K562 (cell line): ENCODE measurements around the gene MED15. TPM values are rescaled to one million over a fixed set of nuclear protein-coding genes. Genes with fewer than 3 reads are reported as not detected.
A peak's percentile ranks its signal among the peaks of the same experiment; 100 is the strongest.

Experiments
- ELF1 ChIP-seq: fragments of 200-800 bp; sonication (Bioruptor generic); IDR thresholded peaks from 2 replicates; pipeline ENCODE4 v1.6.1; 2016; ENCODE audit warnings: missing genetic modification characterization, missing compliant biosample characterization
- FOXJ2 ChIP-seq: fragments of 200-800 bp; sonication (Bioruptor generic); IDR thresholded peaks from 2 replicates; pipeline ENCODE4 v1.6.1; 2016; ENCODE audit warnings: missing genetic modification characterization, missing compliant biosample characterization
- HNRNPK ChIP-seq: fragments of 200-400 bp; formaldehyde crosslinking; IDR thresholded peaks from one replicate; pipeline ENCODE4 v1.6.1; 2018; ENCODE audit warnings: mild to moderate bottlenecking, low read depth, low read length; ENCODE audit not compliant: poor library complexity, severe bottlenecking
- JUN ChIP-seq, 2 experiments: sonication (generic) in 1 of 2; formaldehyde crosslinking in 1 of 2; IDR thresholded peaks; 2 replicates each; pipeline versions ENCODE4 v1.6.1 to v1.8.0; 2012 to 2022; ENCODE audit warnings: borderline replicate concordance in 2 of 2, mild to moderate bottlenecking in 2 of 2, improper control_type of control experiment in 1 of 2, low read depth in 1 of 2, low read length in 1 of 2, missing genetic modification reagents in 1 of 2
- NCOA2 ChIP-seq, 2 experiments: fragments of 450-650 bp; IDR thresholded peaks; 2 replicates each; pipeline ENCODE4 v1.6.1; 2018; ENCODE audit warnings: mild to moderate bottlenecking in 2 of 2, moderate library complexity in 1 of 2; ENCODE audit not compliant: partially characterized antibody in 2 of 2
- PBX2 ChIP-seq, 2 experiments: IDR thresholded peaks in 1 of 2; conservative IDR thresholded peaks in 1 of 2; 2 replicates each; pipeline ENCODE4 v1.6.1; 2016; ENCODE audit warnings: low read depth in 2 of 2, mild to moderate bottlenecking in 1 of 2, missing compliant biosample characterization in 1 of 2, missing genetic modification characterization in 1 of 2, moderate library complexity in 1 of 2
- RFX1 ChIP-seq: fragments of 450-650 bp; IDR thresholded peaks from 2 replicates; pipeline ENCODE4 v1.6.1; 2016; ENCODE audit warnings: mild to moderate bottlenecking, moderate library complexity
- SMARCE1 ChIP-seq: fragments of 450-650 bp; IDR thresholded peaks from 2 replicates; pipeline ENCODE4 v1.7.1; 2016; ENCODE audit warnings: mild to moderate bottlenecking
- ZEB2 ChIP-seq: fragments of 450-650 bp; IDR thresholded peaks from 2 replicates; pipeline ENCODE4 v1.6.1; 2016
- ZNF224 ChIP-seq: sonication (generic); formaldehyde crosslinking; IDR thresholded peaks from 2 replicates; pipeline ENCODE4 v1.8.0; 2022; ENCODE audit warnings: mild to moderate bottlenecking, missing genetic modification reagents
- ZNF253 ChIP-seq: fragments of 250-450 bp; sonication (Bioruptor Pico); conservative IDR thresholded peaks from 2 replicates; pipeline ENCODE4 v1.6.1; 2021; ENCODE audit warnings: mild to moderate bottlenecking
- ZNF589 ChIP-seq: fragments of 200-800 bp; sonication (Bioruptor generic); IDR thresholded peaks from 2 replicates; pipeline ENCODE4 v1.6.1; 2016; ENCODE audit warnings: low read depth, missing genetic modification characterization, missing compliant biosample characterization
- polyA plus RNA-seq, 8 experiments: library from polyadenylated mRNA; depleted of rRNA in 4 of 8; stranded (reverse) in 5 of 8; unstranded in 3 of 8; fragments of >200 nt; fragmentation: Nextera tagmentation in 2 of 8; fragmentation: Illumina TruSeq in 1 of 8; extraction: Ambion mirVana in 2 of 8; extraction: Trizol in 1 of 8; gene quantifications; 2 replicates each; pipeline versions ENCODE4 v1.2.1 to v1.2.3, GENCODE V29; 2011 to 2014; ENCODE audit warnings: inconsistent platforms in 1 of 8, missing spikeins in 1 of 8
- total RNA-seq, 7 experiments: library from RNA; depleted of rRNA in 6 of 7; stranded (reverse); fragments of >200 nt in 6 of 7; fragmentation: Illumina TruSeq in 2 of 7; extraction: Trizol in 2 of 7; gene quantifications; 2 replicates each; pipeline versions ENCODE4 v1.2.1 to v1.2.3, GENCODE V29; 2011 to 2021; ENCODE audit warnings: low replicate concordance in 1 of 7
- TF ChIP-seq, protein P1 (sequence below): fragments of 450-650 bp; conservative IDR thresholded peaks from 2 replicates; pipeline ENCODE4 v1.6.1; 2016; ENCODE audit warnings: missing genetic modification characterization, low read depth, mild to moderate bottlenecking, control low read depth, missing compliant biosample characterization
- TF ChIP-seq, protein P2 (sequence below): fragments of 450-650 bp; formaldehyde crosslinking; IDR thresholded peaks from 2 replicates; pipeline ENCODE4 v1.4.0; 2020; ENCODE audit warnings: mild to moderate bottlenecking, mixed read lengths
- TF ChIP-seq, protein P3 (sequence below), 2 experiments: fragments of 200-800 bp in 1 of 2; sonication (Bioruptor generic) in 1 of 2; sonication (generic) in 1 of 2; formaldehyde crosslinking in 1 of 2; IDR thresholded peaks in 1 of 2; conservative IDR thresholded peaks in 1 of 2; 2 replicates each; pipeline versions ENCODE4 v1.5.0 to v1.6.1; 2016 to 2020; ENCODE audit warnings: missing compliant biosample characterization in 1 of 2, missing genetic modification characterization in 1 of 2, missing genetic modification reagents in 1 of 2
- TF ChIP-seq, protein P4 (sequence below): fragments of 450-650 bp; conservative IDR thresholded peaks from 2 replicates; pipeline ENCODE4 v1.6.1; 2016; ENCODE audit warnings: missing genetic modification characterization, low read depth, mild to moderate bottlenecking, missing compliant biosample characterization, moderate library complexity

MED15 gene
- total and polyA plus RNA-seq, 9 of the 15 experiments (the other 6 are each of a cell fraction or from before 2014, with no cell fraction given) = 4.0 to 271 (median 60.1) TPM

DNA sequence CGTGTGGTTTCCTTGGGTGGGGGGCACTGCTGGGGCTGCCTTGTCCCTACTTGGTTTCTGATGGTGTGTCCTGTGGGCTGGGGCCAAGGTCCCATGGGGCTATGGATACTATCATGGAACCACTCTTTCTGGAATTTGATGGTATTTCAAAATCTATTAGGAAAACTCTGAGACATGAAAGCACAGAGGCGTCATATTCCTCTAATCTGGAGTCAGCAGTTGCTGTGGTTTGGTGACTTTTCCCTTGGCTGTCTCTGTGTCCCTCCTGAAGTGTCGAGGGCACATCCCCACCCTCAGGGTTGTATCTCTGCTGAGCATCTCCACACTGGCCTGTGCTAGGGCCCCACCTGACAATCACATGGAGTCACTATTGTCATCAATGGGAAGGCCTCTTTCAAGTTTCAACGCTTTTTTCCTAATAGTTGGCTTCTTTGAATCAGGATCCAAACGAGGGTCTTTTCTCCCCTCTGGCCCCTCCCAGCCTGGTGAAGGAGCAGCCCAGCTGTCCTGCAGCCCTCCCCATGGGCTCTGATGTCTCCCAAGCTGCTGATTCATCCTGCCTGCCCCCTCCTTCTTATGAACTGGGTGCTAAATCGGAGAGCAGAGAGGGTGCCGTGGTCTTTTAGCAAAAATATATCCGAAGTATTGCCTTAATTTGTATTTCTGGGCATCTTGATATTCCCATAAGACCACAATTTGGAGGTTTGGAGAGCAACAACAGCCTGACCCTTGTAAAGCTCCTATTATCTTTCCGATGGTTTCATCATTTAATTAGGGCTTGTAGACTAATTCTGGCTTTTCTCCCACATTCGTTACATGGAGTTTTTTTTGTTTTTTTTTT is 38.5 kb downstream of the MED15 start (continued):
- peak; percentile 63; the same call in 1 of the 2 replicates for TF ChIP-seq JUN (IDR thresholded peaks at IDR 0.05; ENCODE audit: borderline replicate concordance, low read depth, low read length)
- TF ChIP-seq JUN (CRISPR knock-in tag; IDR thresholded peaks at IDR 0.05; ENCODE audit: borderline replicate concordance) = 0 out of 2 replicates have a peak, but pooled peaks have one; percentile 17
- TF ChIP-seq PBX2 (CRISPR knock-in tag; IDR thresholded peaks at IDR 0.05; ENCODE audit: low read depth) = no peak
- peak; percentile 85 for TF ChIP-seq PBX2 (tag; conservative IDR thresholded peaks at IDR 0.05; ENCODE audit: low read depth)
- TF ChIP-seq, protein P1, sequence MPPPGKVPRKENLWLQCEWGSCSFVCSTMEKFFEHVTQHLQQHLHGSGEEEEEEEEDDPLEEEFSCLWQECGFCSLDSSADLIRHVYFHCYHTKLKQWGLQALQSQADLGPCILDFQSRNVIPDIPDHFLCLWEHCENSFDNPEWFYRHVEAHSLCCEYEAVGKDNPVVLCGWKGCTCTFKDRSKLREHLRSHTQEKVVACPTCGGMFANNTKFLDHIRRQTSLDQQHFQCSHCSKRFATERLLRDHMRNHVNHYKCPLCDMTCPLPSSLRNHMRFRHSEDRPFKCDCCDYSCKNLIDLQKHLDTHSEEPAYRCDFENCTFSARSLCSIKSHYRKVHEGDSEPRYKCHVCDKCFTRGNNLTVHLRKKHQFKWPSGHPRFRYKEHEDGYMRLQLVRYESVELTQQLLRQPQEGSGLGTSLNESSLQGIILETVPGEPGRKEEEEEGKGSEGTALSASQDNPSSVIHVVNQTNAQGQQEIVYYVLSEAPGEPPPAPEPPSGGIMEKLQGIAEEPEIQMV (tag) = peak; percentile 96
- TF ChIP-seq FOXJ2 (tag) = peak; percentile 95
- TF ChIP-seq SMARCE1 = no peak
- no peak for TF ChIP-seq ZNF589 (CRISPR knock-in tag)
- TF ChIP-seq, protein P2, sequence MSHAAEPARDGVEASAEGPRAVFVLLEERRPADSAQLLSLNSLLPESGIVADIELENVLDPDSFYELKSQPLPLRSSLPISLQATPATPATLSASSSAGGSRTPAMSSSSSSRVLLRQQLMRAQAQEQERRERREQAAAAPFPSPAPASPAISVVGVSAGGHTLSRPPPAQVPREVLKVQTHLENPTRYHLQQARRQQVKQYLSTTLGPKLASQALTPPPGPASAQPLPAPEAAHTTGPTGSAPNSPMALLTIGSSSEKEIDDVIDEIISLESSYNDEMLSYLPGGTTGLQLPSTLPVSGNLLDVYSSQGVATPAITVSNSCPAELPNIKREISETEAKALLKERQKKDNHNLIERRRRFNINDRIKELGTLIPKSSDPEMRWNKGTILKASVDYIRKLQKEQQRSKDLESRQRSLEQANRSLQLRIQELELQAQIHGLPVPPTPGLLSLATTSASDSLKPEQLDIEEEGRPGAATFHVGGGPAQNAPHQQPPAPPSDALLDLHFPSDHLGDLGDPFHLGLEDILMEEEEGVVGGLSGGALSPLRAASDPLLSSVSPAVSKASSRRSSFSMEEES (CRISPR knock-in tag) = peak; percentile 64
- TF ChIP-seq, protein P3, sequence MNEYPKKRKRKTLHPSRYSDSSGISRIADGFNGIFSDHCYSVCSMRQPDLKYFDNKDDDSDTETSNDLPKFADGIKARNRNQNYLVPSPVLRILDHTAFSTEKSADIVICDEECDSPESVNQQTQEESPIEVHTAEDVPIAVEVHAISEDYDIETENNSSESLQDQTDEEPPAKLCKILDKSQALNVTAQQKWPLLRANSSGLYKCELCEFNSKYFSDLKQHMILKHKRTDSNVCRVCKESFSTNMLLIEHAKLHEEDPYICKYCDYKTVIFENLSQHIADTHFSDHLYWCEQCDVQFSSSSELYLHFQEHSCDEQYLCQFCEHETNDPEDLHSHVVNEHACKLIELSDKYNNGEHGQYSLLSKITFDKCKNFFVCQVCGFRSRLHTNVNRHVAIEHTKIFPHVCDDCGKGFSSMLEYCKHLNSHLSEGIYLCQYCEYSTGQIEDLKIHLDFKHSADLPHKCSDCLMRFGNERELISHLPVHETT (CRISPR knock-in tag; conservative IDR thresholded peaks at IDR 0.05 in 1 of 2, IDR thresholded peaks at IDR 0.05 in 1 of 2) = peak in 1 of 2 experiments; percentile 93; a peak in 2 of 4 replicates
- peak; percentile 49; the same call in 1 of the 2 replicates for TF ChIP-seq ELF1 (tag)
- TF ChIP-seq RFX1 = no peak
- TF ChIP-seq ZNF224 (CRISPR knock-in tag) = no peak
- TF ChIP-seq, protein P4, sequence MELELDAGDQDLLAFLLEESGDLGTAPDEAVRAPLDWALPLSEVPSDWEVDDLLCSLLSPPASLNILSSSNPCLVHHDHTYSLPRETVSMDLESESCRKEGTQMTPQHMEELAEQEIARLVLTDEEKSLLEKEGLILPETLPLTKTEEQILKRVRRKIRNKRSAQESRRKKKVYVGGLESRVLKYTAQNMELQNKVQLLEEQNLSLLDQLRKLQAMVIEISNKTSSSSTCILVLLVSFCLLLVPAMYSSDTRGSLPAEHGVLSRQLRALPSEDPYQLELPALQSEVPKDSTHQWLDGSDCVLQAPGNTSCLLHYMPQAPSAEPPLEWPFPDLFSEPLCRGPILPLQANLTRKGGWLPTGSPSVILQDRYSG (tag) = peak; percentile 99
- TF ChIP-seq ZEB2 = no peak
- TF ChIP-seq ZNF253 (CRISPR knock-in tag) = no peak; the same call in 1 of the 2 replicates
- TF ChIP-seq NCOA2 (IDR thresholded peaks at IDR 0.05; ENCODE audit: partially characterized antibody in 2 of 2) = no peak
- TF ChIP-seq HNRNPK = no peak
